Measurements from ENCODE around the gene GIT1.

The GIT1 gene

GRCh38 chr17:29577385-29578211, 11.8 kb downstream of the GIT1 start:
- DNase-seq: peak; percentile 18

DNA sequence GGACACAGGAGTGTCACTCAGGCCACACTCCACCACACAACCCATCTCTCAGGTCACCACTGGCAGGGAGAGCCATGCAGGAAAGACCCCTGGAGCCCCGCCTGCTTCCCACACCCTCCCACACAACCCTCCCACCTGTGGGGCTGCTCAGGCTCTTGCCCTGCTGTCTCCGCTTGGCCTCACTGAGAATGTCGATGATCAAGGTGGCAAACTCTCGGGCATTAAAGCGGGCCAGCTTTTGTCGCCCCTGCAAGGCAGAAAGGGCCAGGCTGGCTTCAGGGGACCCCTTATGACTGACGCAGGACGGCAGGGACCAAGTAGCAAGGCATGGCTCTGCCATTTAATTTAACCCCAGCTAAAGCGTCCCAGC, 12.5 kb downstream of the GIT1 start:
- DNase-seq: no peak

DNA sequence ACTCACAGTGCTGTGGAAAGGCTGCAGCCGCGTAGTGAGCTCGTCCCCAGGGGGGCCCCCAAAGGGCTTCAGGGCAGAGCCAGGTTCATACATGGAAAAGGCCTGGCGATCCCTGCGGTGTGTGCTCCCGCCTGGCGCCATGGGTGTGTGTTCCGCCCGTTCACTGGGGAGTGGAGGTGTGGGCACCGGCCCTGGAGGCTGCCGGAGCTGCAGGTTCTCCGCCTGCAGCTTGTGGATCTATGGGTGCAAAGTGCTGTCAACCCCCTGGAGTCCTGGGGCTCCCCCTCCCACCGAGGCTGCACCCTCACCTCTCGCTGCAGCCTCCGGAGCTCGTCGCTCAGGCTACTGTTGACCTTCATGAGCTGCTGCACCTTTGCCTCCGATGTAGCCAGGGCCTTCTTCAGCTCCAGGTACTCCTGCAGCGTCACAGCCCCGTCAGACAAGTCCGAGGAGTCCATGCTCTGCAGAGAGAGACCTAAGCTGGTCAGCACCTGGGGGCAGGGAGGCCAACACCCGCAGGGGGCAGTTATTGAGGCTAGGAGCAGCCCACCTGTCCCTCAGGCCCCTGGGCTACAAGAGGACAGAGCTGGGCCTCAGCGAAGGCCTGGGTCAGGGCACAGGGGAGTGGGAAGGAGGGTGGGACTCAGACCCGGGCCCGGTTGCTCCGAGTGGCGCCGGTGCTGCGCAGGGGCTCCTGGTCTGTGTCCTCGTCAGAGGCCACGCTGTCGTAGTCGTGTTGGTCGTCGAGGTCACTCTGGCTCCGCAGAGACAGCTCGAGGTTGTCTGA, 13.0 kb downstream of the GIT1 start:
- DNase-seq: no peak

GRCh38 chr17:29575511-29576213, 13.8 kb downstream of the GIT1 start:
- DNase-seq: no peak

DNA sequence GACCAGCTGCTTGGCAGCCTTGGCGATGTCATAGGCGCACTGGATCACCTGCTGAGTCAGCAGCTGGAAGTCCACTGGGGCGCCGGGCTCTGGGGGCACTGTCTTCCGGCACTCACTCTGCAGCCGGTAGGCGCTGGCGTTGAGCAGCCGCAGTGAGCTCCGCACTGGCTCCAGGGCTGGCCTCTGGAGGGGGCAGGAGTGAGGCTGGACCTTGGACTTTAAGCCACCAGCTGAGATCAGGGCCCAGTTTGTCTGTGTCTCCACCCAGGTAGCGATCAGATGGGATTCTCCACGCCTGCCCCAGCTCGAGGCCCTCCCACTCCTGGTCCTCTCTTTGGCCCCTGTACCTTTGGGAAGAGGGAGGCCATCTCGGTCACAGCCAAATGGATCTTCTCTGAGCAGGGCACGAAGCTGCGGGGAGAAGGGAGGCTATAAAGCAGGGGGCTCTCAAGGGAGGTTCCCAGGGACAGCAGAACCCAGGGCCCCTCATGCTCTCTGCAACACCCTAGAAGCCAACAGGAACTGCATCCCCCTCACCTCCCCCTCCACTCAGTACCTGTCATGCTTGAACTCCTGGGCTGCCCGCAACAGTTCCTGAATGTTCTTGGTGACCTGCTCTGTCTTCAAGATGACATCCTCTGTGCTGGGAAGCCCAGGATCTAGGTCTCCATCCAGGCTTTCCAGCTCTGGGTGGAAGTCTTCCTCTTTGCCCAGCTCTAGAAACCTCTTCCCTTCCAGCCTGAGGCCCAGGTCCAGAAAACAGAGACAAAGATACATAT, 14.5 kb downstream of the GIT1 start:
- DNase-seq: no peak

GRCh38 chr17:29573871-29574731, 15.3 kb downstream of the GIT1 start:
- DNase-seq: no peak

DNA sequence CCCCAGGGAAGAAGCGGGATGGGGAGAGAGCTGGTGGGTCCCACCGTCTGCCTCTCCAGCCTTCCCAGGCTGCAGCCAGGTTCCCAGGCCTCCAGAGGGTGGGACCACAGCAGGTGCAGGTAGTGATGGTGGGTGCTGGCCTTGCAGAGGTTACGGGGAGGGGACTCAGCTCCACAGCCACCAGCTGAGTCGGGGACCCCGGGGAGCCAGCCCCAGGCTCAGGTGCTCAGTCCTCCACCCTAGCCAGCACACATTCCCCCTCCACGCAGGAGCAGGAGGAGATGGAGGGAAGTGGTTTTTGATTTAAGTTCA, 15.9 kb downstream of the GIT1 start:
- DNase-seq: no peak

GRCh38 chr17:29572691-29573557, 16.5 kb downstream of the GIT1 start:
- DNase-seq: peak; percentile 51

DNA sequence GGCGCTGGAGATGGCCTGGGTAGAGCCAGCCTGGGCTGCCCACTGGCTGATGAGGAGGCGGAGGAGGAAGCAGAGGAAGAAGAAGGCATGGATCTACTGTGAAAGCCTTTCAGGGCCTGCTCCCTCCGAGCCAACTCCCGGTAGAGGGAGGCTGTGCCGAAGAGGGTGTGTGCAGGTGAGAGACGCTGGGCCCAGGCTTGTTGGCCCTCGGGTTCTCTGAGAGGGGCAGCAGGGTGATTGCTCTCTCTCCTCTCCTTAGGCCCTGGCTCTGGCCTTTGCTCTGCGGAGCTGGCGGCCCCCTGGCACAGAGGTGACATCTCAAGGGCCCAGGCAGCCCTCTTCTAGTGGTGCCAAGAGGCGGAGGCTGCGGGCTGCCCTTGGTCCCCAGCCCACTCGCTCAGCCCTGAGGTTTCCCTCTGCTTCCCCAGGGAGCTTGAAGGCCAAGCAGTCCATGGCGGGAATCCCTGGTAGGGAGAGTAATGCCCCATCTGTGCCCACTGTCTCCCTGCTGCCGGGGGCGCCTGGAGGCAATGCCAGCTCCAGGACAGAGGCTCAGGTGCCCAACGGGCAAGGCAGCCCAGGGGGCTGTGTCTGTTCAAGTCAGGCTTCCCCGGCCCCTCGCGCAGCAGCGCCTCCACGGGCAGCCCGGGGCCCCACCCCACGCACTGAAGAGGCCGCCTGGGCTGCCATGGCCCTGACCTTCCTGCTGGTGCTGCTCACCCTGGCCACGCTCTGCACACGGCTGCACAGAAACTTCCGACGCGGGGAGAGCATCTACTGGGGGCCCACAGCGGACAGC, 17.4 kb downstream of the GIT1 start:
- no peak for DNase-seq

- no peak for DNase-seq
These were observed 18.0 kb downstream of the GIT1 start for GRCh38 chr17:29571486-29571882.

- no peak for DNase-seq
These were observed 18.9 kb downstream of the GIT1 start for GRCh38 chr17:29570521-29570920.

- DNase-seq: no peak
These were observed 20.1 kb downstream of the GIT1 start for GRCh38 chr17:29569245-29569950.

DNA sequence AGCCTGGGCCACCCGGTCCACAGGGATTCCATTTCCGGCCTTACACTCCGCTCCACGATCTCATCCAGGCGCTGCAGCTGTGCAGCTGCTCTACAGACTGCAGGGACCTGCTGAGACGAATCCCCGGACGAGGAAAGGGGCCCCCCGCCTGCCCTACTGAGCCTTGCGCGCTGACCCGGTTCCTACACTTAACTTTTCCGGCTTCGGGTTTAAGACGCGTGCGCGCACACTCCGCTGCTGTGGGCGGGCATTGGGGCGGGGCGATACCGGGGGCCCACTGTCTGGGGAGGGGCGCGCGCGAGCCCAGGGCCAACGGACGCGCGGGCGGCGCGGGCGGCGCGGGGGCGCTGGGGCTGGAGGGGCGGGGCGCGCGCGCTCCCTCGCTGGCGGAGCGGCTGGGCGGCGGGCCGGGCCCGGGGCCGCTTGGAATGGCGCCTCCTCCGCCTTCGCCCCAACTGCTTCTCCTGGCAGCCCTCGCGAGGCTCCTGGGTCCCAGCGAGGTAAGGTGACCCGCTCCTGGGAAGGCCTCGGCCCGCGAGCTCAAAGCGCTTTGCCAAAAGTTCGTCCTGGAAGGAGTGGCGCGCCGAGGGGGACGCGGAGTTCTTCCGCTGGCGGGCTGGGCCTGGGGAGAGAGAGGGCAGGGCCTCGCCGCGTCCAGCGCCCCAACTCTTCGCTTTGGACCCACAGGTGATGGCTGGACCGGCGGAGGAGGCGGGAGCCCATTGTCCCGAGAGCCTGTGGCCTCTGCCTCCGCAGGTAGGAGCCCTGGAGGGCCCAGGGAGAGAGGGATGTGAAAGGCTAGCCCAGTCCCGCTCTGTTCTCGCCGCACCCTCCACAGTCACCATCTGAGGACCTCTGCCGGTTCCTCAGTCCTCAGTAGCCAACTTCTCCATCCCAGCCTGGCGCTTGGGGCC, 20.9 kb downstream of the GIT1 start, which contains the start of gene TP53I13:
Gene TP53I13 (plus strand): TSS at position 371 of the 914 bp plus-strand sequence. CDS start 58 bp downstream, at position 429.
- DNase-seq: peak; percentile 84

- DNase-seq: peak; percentile 57
These were observed 21.7 kb downstream of the GIT1 start for GRCh38 chr17:29567554-29568330.

GRCh38 chr17:29567304-29567553, 22.2 kb downstream of the GIT1 start:
- no peak for DNase-seq

GRCh38 chr17:29566473-29567303, 22.8 kb downstream of the GIT1 start, which contains the start of gene ABHD15:
Gene ABHD15 (minus strand): TSS chr17:29567037. CDS start chr17:29566966, 71 bp downstream.
- peak; percentile 43 for DNase-seq
